OCI-M1 (cell line): ENCODE data around the gene NOCT.
"Not testable (repeated sequence)": the region's sequence is repeated elsewhere in the genome, so short reads cannot be mapped to it uniquely, and the experiment has no call there.

Experiments
- DNase-seq: peaks from one replicate; lab custom pipeline; 2025; lab: John Stamatoyannopoulos, UW

NOCT gene

GRCh38 chr4:139011225-139011950 lies 4.2 kb upstream of the NOCT start:
- DNase-seq: no peak

DNA sequence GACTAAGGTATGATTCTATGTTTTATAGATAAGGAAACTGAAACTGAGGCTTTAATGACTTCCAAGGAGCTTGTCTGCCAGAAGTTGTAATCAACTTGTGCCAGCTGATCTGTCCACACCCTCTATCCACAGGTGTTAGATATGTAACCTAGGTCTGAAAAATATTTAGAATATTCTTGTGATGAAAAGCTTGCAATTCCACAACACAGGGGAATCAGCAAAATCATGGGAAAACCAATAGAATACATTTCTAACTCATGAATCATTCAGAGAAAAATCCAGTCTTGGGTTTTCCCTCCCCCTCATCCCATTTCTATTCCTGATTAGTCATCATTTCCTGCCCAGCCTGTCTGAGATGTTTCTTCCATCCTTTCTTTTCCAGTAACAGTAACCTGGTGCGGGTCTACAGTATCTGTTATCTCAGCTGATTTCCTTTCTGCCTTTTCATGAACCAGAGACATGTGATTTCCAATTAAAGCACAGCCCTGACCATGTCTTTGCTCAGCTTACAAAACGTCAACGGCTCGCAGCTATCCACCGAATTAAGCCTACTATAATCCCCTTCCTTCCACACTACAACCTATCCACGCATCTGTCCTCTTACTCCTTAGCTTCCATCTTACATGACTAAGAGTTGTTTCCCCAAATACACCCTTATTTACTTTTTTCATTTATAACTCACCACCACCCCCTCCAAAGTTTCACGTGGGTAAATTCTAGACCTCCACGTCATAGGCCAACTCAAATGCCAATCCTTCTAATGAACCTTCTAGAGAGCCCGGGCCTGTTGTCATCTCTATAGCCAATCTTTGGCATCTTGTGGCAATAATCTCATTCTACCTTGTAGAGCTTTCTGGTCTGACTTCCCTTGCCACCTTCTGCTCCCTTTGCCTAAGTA lies 961 bp upstream of the NOCT start:
- DNase-seq: peak; percentile 78

- peak; percentile 76 for DNase-seq
Observed at GRCh38 chr4:139015948-139016471, 429 bp downstream of the NOCT start.

DNA sequence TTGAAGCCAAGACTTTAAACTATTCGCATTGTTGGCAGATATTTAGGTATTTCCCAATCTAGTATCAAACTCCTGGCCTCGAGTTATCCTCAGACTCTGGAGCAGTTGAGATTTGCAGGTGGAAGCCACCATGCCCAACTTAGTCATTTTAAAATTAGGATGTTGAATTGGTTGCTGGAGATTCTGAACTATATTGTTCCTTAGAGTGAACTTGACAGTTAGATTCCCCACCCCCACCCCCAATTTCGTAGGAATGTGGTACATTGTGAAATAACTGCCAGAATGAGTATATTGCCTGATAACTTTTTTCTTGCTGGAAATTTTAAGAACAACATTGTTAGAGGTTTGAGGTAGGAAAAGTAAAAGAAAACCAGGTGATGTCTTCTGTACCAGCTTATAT lies 2.3 kb downstream of the NOCT start:
- DNase-seq: peak; percentile 73

- DNase-seq: no peak
Observed at GRCh38 chr4:139018501-139018900, 2.9 kb downstream of the NOCT start.

DNA sequence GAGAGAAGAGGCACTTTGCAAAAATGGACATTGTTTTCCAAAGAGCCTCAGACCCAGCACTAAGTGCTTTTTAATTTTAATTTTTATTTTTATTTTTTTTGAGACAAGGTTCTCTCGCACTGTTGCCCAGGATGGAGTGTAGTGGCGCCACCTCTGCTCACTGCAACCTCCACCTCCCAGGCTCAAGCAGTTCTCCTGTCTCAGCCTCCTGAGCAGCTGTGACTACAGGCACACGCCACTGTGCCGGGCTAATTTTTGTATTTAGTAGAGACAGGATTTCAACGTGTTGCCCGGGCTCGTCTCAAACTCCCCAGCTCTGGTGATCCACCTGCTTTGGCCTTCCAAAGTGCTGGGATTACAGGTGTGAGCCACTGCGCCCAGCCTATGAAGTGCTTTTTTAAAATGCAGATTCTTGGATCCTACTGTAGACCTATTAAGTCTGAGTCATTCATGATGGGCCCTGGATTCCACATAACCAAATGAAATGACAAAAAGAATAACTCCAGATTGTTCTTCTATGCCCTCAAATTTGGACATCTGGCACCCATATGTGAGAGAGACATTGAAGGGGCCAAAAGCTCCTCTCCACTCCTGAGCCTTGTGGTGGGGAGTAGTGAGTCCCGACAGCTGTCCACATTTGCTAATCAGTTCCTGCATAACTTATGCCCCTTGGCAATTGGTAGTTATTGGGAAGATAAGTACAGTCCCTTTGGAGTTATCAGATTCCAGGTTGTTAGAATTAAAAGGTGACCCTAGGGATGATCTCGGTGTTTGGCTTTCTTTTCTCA lies 3.6 kb downstream of the NOCT start:
- no peak for DNase-seq

- DNase-seq: no peak
Observed at GRCh38 chr4:139020384-139020783, 4.8 kb downstream of the NOCT start.

DNA sequence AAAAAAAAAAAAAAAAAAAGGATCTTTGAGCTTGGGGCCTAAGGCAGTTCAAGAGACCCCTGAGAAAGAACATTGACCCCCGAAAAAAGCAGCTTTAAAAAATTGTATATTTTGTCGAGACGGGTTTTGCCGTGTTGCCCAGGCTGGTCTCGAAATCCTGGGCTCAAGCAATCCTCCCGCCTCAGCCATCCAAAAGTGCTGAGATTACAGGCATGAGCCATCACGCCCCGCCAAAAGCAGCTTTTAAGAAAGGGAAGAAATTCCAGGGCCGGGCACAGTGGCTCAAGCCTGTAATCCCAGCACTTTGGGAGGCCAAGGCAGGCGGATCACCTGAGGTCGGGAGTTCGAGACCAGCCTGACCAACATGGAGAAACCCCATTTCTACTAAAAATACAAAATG lies 5.5 kb downstream of the NOCT start:
- not testable (repeated sequence) for DNase-seq

DNA sequence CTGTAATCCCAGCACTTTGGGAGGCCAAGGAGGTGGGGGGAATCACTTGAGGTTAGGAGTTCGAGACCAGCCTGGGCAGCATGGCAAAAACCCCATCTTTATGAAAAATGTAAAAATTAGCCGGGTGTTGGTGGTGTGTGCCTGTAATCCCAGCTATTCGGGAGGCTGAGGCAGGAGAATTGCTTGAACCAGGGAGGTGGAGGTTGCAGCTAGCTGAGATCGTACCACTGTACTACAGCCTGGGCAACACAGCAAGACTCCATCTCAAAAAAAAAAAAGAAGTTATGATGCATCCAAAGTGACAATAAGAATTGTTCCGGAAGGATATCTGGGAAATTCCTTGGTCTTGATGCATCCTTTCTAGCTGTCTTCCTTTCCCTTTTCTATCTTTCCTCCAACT lies 7.3 kb downstream of the NOCT start:
- no peak for DNase-seq

DNA sequence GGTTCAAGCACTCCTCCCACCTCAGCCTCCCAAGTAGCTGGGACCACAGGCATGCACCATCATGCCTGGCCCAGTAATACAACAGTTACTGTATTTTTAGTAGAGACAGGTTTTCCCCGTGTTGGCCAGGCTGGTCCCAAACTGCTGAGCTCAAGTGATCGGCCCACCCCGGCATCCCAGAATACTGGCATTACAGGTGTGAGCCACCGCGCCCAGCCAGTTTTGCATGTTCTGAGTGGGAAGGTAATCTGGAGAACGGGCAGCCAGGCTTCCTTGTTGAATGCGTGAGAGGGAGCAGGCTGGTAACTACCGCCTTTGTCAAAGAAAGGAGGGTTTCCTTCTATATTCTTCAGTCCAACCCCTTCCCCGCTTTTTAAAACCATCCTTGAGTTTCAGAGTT lies 9.1 kb downstream of the NOCT start:
- no peak for DNase-seq

DNA sequence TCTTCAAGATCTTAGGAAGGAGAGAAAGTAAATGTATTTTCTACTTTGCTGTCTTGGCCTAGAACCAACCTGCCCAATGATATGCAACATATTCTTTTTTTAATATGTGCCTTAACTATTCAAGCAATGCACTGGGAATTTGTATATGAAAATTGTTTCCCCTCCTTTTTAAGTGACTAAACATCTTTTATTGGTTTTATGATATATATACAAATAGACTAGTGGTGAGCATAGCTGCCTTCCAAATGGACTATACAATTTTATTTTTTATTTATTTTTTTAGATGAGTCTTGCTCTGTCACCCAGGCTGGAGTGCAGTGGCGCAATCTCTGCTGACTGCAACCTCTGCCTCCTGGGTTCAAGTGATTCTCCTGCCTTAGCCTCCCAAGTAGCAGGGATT lies 10.3 kb downstream of the NOCT start:
- DNase-seq: no peak

- no peak for DNase-seq
Observed at GRCh38 chr4:139027776-139028175, 12.2 kb downstream of the NOCT start.

DNA sequence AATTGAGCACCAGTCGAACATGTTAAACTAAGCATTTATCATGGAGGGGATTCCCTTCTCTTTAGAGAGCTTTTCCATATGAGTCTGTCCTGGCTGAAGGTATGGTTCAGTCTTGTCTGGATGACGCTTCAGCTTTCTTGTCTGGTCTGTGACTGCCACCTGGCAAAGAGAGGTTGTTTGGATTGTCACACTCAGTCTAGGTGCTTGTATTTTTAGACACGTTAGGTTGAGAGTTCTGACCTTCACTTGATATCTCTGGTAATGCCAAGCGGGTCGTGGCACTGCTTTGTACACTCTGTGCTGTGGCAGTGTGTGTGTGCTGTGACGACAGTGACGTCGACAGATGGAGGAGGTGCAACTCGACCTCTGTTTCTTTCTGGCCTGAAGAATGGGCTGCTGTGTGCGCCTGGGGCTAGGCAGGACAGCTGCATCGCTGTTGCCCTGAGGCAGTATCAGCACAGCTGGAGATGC lies 12.6 kb downstream of the NOCT start:
- DNase-seq: no peak

GRCh38 chr4:139029866-139030363 lies 14.3 kb downstream of the NOCT start:
- DNase-seq: not testable (repeated sequence)

- DNase-seq: peak; percentile 86
Observed at GRCh38 chr4:139030614-139031235, 15.1 kb downstream of the NOCT start.

DNA sequence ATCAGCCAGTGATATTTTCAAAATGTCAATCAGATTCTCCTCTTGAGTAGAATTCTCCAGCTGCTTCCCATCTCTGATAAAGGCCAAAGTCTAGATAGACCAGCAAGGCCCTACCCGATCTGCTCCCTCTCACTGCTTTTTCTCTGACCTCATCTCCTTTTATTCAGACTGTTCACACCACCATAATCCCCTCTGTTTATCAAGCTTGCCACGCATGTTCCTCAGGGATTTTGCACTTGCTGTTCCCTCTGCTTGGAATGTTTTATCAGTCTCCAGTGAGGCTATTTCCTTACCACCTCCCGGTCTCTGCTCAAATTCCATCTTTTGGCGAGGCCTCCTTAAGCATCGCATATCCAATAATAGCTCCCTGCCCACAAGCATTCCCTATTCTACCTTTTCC lies 20.1 kb downstream of the NOCT start:
- DNase-seq: no peak

DNA sequence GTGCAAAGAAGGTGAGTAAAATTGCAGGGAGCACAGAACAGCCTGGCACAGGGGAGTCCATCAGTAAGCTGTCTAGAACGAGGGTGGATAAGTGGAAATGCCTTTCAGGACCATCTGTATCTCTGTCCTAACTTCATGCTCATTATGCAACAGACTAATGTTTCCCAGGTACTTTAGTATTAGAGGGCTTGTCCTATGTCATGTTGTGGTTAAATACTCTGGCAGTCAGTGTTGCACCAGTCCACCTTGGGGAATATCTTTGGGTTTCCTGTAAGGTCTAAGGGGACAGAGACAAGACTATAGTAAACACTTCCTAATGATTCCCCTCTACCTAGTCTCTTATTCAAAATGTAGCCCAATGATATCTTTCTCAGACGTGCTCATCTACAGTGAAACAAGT lies 21.3 kb downstream of the NOCT start:
- no peak for DNase-seq

DNA sequence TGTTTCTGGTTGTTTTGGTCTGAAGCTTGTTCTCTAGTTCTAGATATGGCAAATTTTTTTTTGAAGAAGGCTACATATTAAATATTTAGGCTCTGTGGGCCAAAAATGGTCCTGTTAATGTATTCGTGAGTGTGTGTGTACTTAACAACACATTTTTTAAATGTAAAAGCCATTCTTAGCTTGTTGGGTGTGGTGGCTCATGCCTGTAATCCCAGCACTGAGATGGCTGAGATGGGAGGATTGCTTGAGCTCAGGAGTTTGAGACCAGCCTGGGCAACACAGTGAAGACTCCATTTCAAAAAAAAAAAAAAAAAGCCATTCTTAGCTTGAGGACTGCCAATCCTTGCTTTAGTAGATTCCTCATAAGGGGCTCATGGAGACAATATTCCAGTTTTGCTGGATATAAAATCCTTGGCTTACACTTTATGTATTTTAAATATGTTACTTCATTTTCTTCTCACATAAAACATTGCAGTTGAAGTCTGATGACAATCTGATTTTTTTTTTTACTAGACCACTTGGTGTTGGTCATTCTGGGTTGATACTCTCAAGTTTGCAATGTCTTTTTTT lies 23.4 kb downstream of the NOCT start:
- DNase-seq: no peak

GRCh38 chr4:139042981-139043460 lies 27.4 kb downstream of the NOCT start:
- no peak for DNase-seq

DNA sequence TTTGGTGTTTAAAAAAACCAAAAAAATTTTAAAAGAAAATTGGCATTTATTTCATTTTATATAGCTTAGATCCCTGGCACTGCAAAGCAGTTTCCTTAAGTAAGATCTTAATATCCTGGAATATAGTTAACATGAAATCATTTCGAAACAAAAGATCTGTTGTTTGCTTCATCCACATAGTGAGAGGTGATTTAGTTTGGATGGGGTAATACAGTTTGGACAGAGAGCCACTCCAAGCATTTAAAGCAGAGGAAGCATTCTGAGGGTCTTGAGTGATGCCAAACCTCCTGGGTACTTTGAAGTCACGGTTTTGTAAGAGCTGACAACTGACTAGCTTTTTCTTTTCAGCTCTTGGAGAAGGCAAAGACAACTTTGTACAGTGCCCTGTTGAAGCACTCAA lies 28.7 kb downstream of the NOCT start:
- DNase-seq: no peak

DNA sequence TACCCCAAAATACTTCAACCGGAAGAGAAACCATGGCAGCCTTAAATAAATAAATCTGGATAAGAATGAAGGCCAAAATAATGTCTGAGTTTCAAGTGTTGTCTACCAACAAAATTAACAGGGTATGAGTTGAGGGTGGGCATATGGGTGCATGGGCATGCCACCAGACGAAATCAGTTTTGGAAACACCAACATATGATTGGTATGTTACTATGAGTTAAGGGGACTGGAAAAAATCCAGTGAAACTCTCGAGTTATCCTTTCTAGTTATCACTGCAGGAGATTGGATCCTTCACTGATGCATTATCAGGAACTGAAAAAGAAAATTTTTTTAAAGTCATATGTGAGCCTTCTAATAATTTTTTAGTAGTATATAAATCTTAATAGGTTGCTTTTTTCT lies 32.4 kb downstream of the NOCT start:
- DNase-seq: no peak
